Measurements from ENCODE around the gene RTP5.
A peak's percentile ranks its signal among the peaks of the same experiment; 100 is the strongest.
"Not testable (repeated sequence)": the region's sequence is repeated elsewhere in the genome, so short reads cannot be mapped to it uniquely, and the experiment has no call there.

The RTP5 gene

GRCh38 chr2:241870611-241871537 lies 1.3 kb downstream of the RTP5 start:
- DNase-seq (ENCODE audit: low read depth in 2 of 3, low spot score in 1 of 3), result no peak

GRCh38 chr2:241871538-241872312 lies 2.2 kb downstream of the RTP5 start:
- DNase-seq (ENCODE audit: low read depth in 2 of 3, low spot score in 1 of 3), result no peak

- no peak for DNase-seq (ENCODE audit: low read depth in 2 of 3, low spot score in 1 of 3)
Measured at GRCh38 chr2:241872313-241872642, 2.7 kb downstream of the RTP5 start.

- no peak for DNase-seq (ENCODE audit: low read depth in 2 of 3, low spot score in 1 of 3)
Measured at GRCh38 chr2:241873081-241873802, 3.7 kb downstream of the RTP5 start.

DNA sequence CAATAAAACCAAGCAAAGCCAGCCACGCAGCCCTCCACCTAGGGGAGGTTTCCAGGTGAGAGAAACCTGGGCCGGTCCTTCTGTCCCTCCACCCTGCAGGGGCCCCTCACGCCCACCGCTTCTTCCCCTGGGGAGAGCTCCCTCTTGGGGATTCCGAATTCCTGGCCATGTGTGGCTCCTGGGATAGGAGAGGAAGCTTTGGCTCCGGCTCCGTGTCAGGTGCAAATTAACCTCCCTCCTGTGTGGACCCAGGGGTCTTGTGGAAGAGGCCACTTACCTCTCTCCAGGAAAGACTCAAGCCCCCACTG lies 4.2 kb downstream of the RTP5 start:
- no peak for DNase-seq (ENCODE audit: low read depth in 2 of 3, low spot score in 1 of 3)

- no peak for DNase-seq (ENCODE audit: low read depth in 2 of 3, low spot score in 1 of 3)
Measured at GRCh38 chr2:241874277-241874925, 4.9 kb downstream of the RTP5 start.

DNA sequence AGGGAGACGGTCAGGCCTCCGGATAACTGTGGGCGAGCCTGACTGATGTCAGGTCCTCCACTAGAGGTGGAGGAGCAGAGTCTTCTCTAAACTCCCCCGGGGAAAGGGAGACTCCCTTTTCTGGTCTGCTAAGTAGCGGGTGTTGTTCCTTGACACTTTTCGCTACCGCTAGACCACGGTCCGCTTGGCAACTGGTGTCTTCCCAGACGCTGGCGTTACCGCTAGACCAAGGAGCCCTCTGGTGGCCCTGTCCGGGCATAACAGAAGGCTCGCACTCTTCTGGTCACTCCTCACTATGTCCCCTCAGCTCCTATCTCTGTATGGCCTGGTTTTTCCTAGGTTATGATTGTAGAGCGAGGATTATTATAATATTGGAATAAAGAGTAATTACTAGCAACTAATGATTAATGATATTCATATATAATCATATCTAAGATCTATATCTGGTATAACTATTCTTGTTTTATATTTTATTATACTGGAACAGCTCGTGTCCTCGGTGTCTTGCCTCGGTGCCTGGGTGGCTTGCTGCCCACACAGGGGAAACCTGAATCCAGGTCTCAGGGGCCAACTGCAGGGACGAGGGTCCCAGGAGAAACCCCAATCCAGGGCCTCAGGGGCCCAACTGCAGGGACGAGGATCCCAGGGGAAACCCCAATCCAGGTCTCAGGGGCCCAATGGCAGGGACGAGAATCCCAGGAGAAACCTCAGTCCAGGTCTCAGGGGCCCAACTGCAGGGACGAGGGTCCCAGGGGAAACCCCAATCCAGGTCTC lies 6.4 kb downstream of the RTP5 start:
- DNase-seq (ENCODE audit: low read depth in 2 of 3, low spot score in 1 of 3), result not testable (repeated sequence)

DNA sequence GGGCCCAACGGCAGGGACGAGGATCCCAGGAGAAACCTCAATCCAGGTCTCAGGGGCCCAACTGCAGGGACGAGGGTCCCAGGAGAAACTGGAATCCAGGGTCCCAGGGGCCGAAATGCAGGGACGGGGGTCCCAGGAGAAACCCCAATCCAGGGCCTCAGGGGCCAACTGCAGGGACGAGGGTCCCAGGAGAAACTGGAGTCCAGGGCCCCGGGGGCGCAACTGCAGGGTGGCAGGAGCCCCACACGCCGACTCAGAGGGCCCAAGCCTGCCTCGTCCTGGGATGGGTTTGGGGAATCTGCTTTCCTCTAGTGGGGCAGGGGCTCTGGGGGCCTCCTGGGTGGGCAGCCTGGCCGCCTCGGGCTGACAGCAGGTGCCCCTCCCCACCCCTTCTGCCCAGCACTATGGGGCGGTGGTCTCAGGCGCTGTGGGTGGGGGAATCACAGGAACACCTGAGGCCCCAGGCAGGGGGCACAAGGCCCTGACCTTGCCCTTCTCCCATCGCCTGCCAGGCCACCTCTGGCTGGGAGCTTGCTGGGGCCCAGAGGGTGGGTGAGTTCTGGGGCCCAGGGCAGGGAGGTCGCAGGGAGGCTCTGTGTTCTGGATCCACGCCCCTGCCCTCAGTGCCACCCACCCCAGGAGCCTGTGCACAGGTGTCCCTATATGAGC lies 7.1 kb downstream of the RTP5 start:
- DNase-seq (ENCODE audit: low read depth in 2 of 3, low spot score in 1 of 3), result no peak

GRCh38 chr2:241877197-241877685 lies 7.7 kb downstream of the RTP5 start:
- DNase-seq (ENCODE audit: low read depth in 2 of 3, low spot score in 1 of 3), result no peak

DNA sequence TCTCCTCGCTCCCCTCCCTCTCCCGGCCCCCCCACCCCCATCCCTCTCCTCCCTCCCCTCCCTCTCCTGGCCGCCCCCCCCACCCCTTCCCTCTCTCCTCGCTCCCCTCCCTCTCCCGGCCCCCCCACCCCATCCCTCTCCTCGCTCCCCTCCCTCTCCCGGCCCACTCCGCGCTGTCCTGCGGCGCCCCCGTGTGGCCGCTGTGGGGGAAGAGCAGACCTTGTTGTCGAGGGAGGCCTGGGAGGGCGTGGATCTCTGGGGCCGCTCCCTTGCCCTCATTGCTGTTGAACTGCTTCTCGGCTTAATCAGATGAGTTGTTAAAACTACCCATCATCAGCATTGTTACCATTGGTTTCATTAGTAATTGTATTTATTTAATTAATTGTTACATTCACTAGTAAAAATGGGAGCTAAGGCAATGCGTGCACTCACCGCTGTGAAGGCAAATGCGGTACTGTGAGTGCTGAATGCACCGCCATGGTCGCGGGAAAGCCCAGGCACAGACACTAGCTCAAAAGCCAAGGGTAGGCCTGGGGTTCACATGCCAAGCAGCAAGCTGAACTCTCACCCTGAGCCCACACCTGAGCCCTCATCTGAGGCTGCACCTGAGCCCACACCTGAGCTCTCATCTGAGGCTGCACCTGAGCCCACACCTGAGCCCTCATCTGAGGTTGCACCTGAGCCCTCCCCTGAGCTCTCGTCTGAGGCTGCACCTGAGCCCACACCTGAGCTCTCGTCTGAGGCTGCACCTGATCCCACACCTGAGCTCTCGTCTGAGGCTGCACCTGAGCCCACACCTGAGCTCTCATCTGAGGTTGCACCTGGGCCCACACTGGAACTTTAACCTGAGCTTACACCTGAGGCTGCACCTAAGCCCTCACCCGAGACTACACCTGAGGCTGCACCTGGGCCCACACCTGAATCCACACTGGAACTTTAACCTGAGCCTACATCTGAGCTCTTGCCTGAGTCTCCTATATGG lies 8.8 kb downstream of the RTP5 start:
- peak; percentile 71 to 73 (median 73) for DNase-seq (ENCODE audit: low read depth in 2 of 3, low spot score in 1 of 3)

GRCh38 chr2:241879326-241879725 lies 9.8 kb downstream of the RTP5 start:
- no peak for DNase-seq (ENCODE audit: low read depth in 2 of 3, low spot score in 1 of 3)

GRCh38 chr2:241880311-241881073 lies 11.0 kb downstream of the RTP5 start:
- DNase-seq (ENCODE audit: low read depth in 2 of 3, low spot score in 1 of 3), result no peak

- DNase-seq (ENCODE audit: low read depth in 2 of 3, low spot score in 1 of 3), result peak in 2 of 3 donors; percentile 45 to 58
Measured at GRCh38 chr2:241882091-241882625, 12.6 kb downstream of the RTP5 start.

DNA sequence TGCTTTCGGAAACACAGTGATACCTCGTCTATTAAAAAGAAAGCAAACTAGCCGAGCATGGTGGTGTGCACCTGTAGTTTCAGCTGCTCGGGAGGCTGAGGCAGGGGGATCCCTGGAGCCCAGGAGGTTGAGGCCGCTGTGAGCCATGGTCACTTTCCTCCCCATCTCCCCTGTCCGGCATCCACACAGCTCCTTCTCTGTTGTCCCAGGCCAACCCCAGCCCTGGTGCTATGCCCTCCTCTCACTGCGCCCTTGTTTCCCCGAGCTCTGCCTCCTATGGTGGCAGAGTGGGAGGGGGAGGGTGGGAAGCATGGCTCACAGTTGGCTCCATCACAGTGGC lies 15.4 kb downstream of the RTP5 start:
- no peak for DNase-seq (ENCODE audit: low read depth in 2 of 3, low spot score in 1 of 3)

GRCh38 chr2:241885291-241885945 lies 15.9 kb downstream of the RTP5 start:
- no peak for DNase-seq (ENCODE audit: low read depth in 2 of 3, low spot score in 1 of 3)

DNA sequence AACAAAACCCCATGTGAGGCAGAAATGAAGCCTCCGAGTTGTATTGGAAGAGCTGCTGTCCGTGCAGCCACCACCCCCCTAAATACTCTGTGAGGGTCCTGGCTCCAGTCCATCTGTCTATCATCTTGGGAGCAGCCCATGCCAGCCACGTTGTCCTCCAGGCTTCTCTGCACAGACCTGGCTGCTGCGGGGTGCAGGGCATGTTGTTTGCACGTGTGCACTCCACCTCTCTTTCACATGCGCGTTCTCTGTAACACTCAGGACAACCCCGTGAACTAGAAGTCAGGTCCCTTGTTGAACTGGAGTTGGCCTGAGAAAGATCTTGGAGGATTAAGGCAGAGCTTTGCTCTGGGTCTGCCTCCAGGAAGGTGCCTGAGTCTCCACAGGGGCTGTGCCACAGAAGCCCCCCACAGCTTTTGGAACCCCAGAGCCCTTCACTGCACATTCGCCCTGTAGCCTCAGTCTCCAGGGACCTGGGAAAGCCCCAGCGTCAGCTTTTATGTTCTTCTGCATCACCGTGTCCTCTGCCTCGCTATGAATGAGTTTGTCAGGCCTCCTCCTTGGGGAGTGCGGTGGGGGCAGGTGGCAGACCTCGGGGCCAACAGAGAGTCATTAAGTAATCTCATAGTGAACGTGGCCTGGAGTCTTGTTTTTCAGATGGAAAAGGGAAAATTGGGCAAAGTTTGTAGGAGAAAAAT lies 16.6 kb downstream of the RTP5 start:
- no peak for DNase-seq (ENCODE audit: low read depth in 2 of 3, low spot score in 1 of 3)

Data from stimulated activated CD4-positive, alpha-beta T cell treated with anti-CD3 and anti-CD28 coated beads, Interleukin-12 subunit alpha, Interleukin-12 subunit beta, amount 100 ng/mL, for 48 hours (primary cell).